Activated B cell treated with CpG ODN at 0.5 μM for 24 hours (primary cell): ENCODE results near the gene RNF169. TPM values are rescaled to one million over a fixed set of nuclear protein-coding genes. Genes with fewer than 3 reads are reported as not detected.

Experiments used
- ATAC-seq: fragments of 200-7000 bp; cut with Tn5 transposase; one replicate; pipeline ENCODE4 v1.10.0; 2021; ENCODE audit warnings: low read depth, mild to moderate bottlenecking, moderate library complexity
- CTCF ChIA-PET: fragments of 350-600 bp; sonication (Branson Sonifier 250); formaldehyde crosslinking; loops from one replicate; lab custom pipeline; 2021; ENCODE audit warnings: antibody characterized with exemption; lab: Charles Lee
- POLR2A ChIA-PET: fragments of 350-600 bp; sonication (Branson Sonifier 250); formaldehyde crosslinking; loops from one replicate; lab custom pipeline; 2021; ENCODE audit warnings: antibody characterized with exemption; lab: Charles Lee
- DNase-seq: peaks from one replicate; pipeline ENCODE4 v3.0.0; 2022
- H3K27ac Mint-ChIP-seq: one replicate; pipeline ENCODE4 v1.8.0; 2020; ENCODE audit warnings: mixed read lengths
- H3K27me3 Mint-ChIP-seq: one replicate; pipeline ENCODE4 v1.8.0; 2021; ENCODE audit warnings: mixed read lengths
- H3K36me3 Mint-ChIP-seq: one replicate; pipeline ENCODE4 v1.8.0; 2021; ENCODE audit warnings: low read depth, mixed read lengths
- H3K4me1 Mint-ChIP-seq: one replicate; pipeline ENCODE4 v1.8.0; 2021; ENCODE audit warnings: mixed read lengths
- H3K4me3 Mint-ChIP-seq: one replicate; pipeline ENCODE4 v1.8.0; 2020; ENCODE audit warnings: mild to moderate bottlenecking, mixed read lengths
- H3K9me3 Mint-ChIP-seq: one replicate; pipeline ENCODE4 v1.8.0; 2020; ENCODE audit warnings: mixed read lengths
- CTCF ChIP-seq: fragments of 200-600 bp; IDR thresholded peaks from one replicate; pipeline ENCODE4 v1.8.0; 2022; ENCODE audit warnings: antibody characterized with exemption, mild to moderate bottlenecking
- intact Hi-C: fragments of 100-400 bp; cut with micrococcal nuclease; formaldehyde crosslinking; loops from one replicate; pipeline ENCODE4 v1.15.1; 2024
- total RNA-seq: library from RNA; stranded (reverse); gene quantifications from 2 replicates; pipeline ENCODE4 v1.2.3, GENCODE V29; 2022

RNF169 gene
- total RNA-seq, 1 donor from 2014 or later = 22.2 TPM

DNA sequence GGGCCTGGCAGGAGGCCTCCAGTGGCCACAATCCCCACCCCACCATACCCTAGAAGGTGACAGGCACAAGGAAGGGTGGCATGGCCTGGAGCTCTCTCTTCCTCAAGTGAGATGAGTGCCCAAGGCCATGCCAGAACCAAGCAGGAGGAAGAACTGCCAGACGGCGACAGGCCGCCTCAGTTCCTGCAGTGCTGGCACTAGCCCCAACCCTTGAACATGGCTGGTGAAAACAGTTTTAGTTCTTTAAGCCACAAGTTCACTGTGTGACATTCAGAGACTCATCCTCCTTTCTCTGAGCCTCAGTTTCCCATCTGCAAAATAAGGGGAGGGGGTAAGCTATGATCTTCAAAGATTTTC lies 27.2 kb upstream of the RNF169 start:
- ChIA-PET POLR2A (no interaction called here), CTCF (no interaction called here)
- intact Hi-C loops = no loop called here
- H3K9me3 Mint-ChIP-seq = no peaks in the 10 kb centered on the region
- H3K36me3 Mint-ChIP-seq = no peaks in the 10 kb centered on the region
- no peak overlapping the region for H3K27ac Mint-ChIP-seq
- peaks cover 21% of the 10 kb centered on the region for H3K27me3 Mint-ChIP-seq
- no peaks in the 10 kb centered on the region for H3K4me1 Mint-ChIP-seq
- DNase-seq = no peak
- TF ChIP-seq CTCF = no peak
- no peak for ATAC-seq
- no peak overlapping the region for H3K4me3 Mint-ChIP-seq

DNA sequence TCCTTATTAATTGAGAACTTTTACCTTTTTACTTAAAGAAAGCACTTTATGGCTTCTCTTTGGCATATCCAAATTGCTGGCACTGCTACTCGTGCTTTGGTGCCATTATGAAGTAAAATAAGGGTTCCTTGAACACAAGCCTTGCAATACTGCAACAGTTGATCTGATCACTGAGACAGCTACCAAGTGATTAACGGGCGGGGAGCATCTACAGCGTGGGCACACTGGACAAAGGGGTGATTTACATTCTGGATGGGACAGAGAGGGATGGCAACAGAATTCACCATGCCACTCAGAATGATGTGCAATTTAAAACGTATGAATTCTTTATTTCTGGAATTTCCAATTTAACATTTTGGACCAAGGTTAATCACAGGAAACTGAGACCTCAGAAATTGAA lies 25.1 kb upstream of the RNF169 start:
- CTCF ChIA-PET = interaction anchor here (1.0 kb wide), 1 partner anchor 21 kb away, joined by 3 read pairs; no protein-coding TSS in a partner anchor
- no peak for TF ChIP-seq CTCF
- POLR2A ChIA-PET = no interaction called here
- Mint-ChIP-seq H3K36me3 (no peaks in the 10 kb centered on the region), H3K27me3 (peaks cover 20% of the 10 kb centered on the region), H3K4me3 (no peak overlapping the region), H3K27ac (no peak overlapping the region), H3K4me1 (no peaks in the 10 kb centered on the region), H3K9me3 (no peaks in the 10 kb centered on the region)
- DNase-seq (no peak), ATAC-seq (no peak)
- intact Hi-C loops = no loop called here

GRCh38 chr11:74725701-74726100 lies 22.9 kb upstream of the RNF169 start:
- H3K27ac Mint-ChIP-seq = no peak overlapping the region
- DNase-seq (no peak), ATAC-seq (no peak)
- H3K36me3 Mint-ChIP-seq = no peaks in the 10 kb centered on the region
- TF ChIP-seq CTCF = no peak
- ChIA-PET CTCF (interaction anchor here (0.8 to 2.6 kb wide), 5 partner anchors 9 to 136 kb away, joined by 3 to 25 read pairs (median 3); no protein-coding TSS in a partner anchor), POLR2A (no interaction called here)
- H3K27me3 Mint-ChIP-seq = peaks cover 38% of the 10 kb centered on the region
- intact Hi-C loops = loop anchor here (1.0 to 5.0 kb wide), 3 partner anchors 23 to 471 kb away; no protein-coding TSS in a partner anchor
- H3K9me3 Mint-ChIP-seq = no peaks in the 10 kb centered on the region
- peaks cover 4% of the 10 kb centered on the region for H3K4me1 Mint-ChIP-seq
- no peak overlapping the region for H3K4me3 Mint-ChIP-seq

DNA sequence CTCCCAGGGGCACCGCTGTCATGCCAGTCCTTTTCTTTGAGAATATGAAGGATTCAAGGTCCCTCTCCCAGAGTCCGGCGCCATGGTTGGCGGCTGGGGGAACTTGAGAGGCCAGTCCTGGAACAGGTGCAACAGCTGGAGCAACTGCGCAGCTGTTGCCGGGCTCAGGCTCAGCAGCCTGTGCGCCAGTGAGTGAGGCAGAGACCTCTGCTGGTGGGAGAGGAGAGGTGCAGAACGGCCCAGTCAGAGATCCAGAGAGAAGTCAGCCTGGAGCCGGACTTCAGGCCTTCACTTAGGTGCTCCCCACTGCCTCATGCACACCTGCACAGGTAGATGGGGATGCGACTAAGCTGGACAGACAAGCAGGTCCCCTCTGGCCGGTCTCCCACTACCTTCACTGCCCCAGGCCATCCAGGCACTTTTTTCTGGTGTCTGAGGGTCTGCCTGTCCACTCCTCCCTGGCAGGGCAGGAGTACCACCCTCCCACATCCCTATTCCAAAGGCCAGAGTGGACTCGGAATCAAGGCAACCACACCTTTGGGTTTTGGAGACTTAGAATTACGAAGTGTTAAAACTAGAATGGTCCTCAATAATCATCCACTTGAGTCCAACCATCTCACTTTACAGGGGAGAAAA lies 22.0 kb upstream of the RNF169 start:
- H3K27ac Mint-ChIP-seq = no peak overlapping the region

More for the DNA sequence above, 22.0 kb upstream of the RNF169 start:
- DNase-seq = peak; percentile 31
- H3K4me3 Mint-ChIP-seq = no peak overlapping the region
- ATAC-seq = peak; percentile 97
- peaks cover 8% of the 10 kb centered on the region for H3K4me1 Mint-ChIP-seq
- H3K27me3 Mint-ChIP-seq = peaks cover 41% of the 10 kb centered on the region
- no peaks in the 10 kb centered on the region for H3K36me3 Mint-ChIP-seq
- TF ChIP-seq CTCF = peak; percentile 81
- ChIA-PET POLR2A (no interaction called here), CTCF (interaction anchor here (1.0 to 2.6 kb wide), 5 partner anchors 12 to 273 kb away, joined by 3 to 25 read pairs (median 3); no protein-coding TSS in a partner anchor)
- no peaks in the 10 kb centered on the region for H3K9me3 Mint-ChIP-seq
- intact Hi-C loops = loop anchor here (1.0 to 5.0 kb wide), 3 partner anchors 24 to 472 kb away; no protein-coding TSS in a partner anchor
